Karpas-422 (cell line): ENCODE measurements around the gene GSTO2. TPM values are rescaled to one million over a fixed set of nuclear protein-coding genes. Genes with fewer than 3 reads are reported as not detected.

Experiments used
- DNase-seq: peaks from one replicate; pipeline ENCODE4 v3.0.0-alpha.2; 2015
- H2AFZ ChIP-seq: fragments of 200-600 bp; sonication (generic); 2 replicates; pipeline ENCODE4 v1.6.1; 2014; ENCODE audit warnings: antibody characterized with exemption, low read length, mixed read lengths
- H3K27ac ChIP-seq: fragments of 200-600 bp; sonication (generic); 2 replicates; pipeline ENCODE4 v1.5.1; 2014; ENCODE audit warnings: mild to moderate bottlenecking, low read length, moderate library complexity
- H3K27me3 ChIP-seq: fragments of 200-600 bp; sonication (generic); 2 replicates; pipeline ENCODE4 v1.6.1; 2014; ENCODE audit warnings: low read length, mixed read lengths
- H3K36me3 ChIP-seq: fragments of 200-600 bp; sonication (generic); 2 replicates; pipeline ENCODE4 v1.6.1; 2014; ENCODE audit warnings: low read length, mixed read lengths; ENCODE audit not compliant: insufficient read depth
- H3K4me1 ChIP-seq: fragments of 200-600 bp; sonication (generic); 2 replicates; pipeline ENCODE4 v1.6.1; 2014; ENCODE audit warnings: mild to moderate bottlenecking, low read length, mixed read lengths
- H3K4me2 ChIP-seq: fragments of 200-600 bp; sonication (generic); 2 replicates; pipeline ENCODE4 v1.6.1; 2014; ENCODE audit warnings: low read length, low read depth, mild to moderate bottlenecking; ENCODE audit not compliant: poor library complexity, severe bottlenecking
- H3K4me3 ChIP-seq: fragments of 200-600 bp; sonication (generic); 2 replicates; pipeline ENCODE4 v1.5.1; 2014; ENCODE audit warnings: mild to moderate bottlenecking, antibody characterized with exemption, low read length, mixed read lengths
- H3K79me2 ChIP-seq: fragments of 200-600 bp; sonication (generic); 2 replicates; pipeline ENCODE4 v1.6.1; 2014; ENCODE audit warnings: mild to moderate bottlenecking, low read length, mixed read lengths
- H3K9ac ChIP-seq: fragments of 200-600 bp; sonication (generic); 2 replicates; pipeline ENCODE4 v1.6.0; 2014; ENCODE audit warnings: low read length
- H3K9me2 ChIP-seq: fragments of 200-600 bp; sonication (generic), shearing (Covaris generic); replicated peaks from 2 replicates; pipeline ENCODE4 v1.6.0; 2014; ENCODE audit warnings: mild to moderate bottlenecking, low read length, moderate library complexity; ENCODE audit not compliant: insufficient read depth
- H3K9me3 ChIP-seq: fragments of 300-700, 200-600 bp; sonication (generic); 2 replicates; pipeline ENCODE4 v1.6.1; 2014; ENCODE audit warnings: low read length, mixed read lengths
- H4K20me1 ChIP-seq: fragments of 200-600 bp; sonication (generic); 2 replicates; pipeline ENCODE4 v1.6.1; 2014; ENCODE audit warnings: mild to moderate bottlenecking, antibody characterized with exemption, low read length, low read depth; ENCODE audit not compliant: insufficient read depth
- total RNA-seq: library from RNA; depleted of rRNA; stranded (reverse); fragments of >200 nt; shearing (Covaris generic); gene quantifications from 2 replicates; pipeline ENCODE4 v1.2.3, GENCODE V29; 2014; ENCODE audit warnings: low replicate concordance

The GSTO2 gene
- total RNA-seq, 1 experiment from 2014 or later, result 1.3 TPM

- Histone ChIP-seq H3K27ac (no peak overlapping the region), H4K20me1 (no peaks in the 10 kb centered on the region), H3K9ac (no peak overlapping the region), H2AFZ (no peak overlapping the region), H3K79me2 (no peaks in the 10 kb centered on the region), H3K4me1 (peaks cover 5% of the 10 kb centered on the region), H3K27me3 (no peaks in the 10 kb centered on the region), H3K9me2 (no peaks in the 10 kb centered on the region), H3K36me3 (no peaks in the 10 kb centered on the region), H3K4me2 (no peak overlapping the region), H3K4me3 (no peak overlapping the region), H3K9me3 (no peaks in the 10 kb centered on the region)
- no peak for DNase-seq
Measured at GRCh38 chr10:104279550-104280259, 10.7 kb downstream of the GSTO2 start.

DNA sequence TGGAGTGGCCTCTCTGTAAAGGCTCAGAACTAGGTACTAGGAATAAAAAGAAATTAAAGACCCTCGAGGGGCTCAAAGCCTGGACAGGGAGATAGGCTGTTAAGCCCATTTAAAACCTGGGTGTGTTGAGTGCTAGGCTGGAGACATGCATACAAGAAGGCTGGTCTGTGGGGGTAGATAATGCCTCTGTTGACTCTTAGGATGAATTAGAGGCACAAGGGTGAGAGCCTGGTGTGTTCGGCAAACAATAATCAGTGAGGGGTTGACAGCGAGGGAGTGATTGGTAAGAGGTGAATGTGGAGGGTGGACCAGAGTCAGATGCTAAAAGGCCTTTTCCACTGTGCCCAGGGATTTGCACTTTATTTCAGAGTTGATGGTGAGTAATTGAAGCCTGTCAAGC is 12.7 kb downstream of the GSTO2 start:
- no peak for DNase-seq
- Histone ChIP-seq H3K27ac (no peak overlapping the region), H3K9ac (no peak overlapping the region), H3K4me1 (peaks cover 7% of the 10 kb centered on the region), H3K79me2 (no peaks in the 10 kb centered on the region), H3K4me3 (no peak overlapping the region), H3K36me3 (no peaks in the 10 kb centered on the region), H3K4me2 (no peak overlapping the region), H3K27me3 (no peaks in the 10 kb centered on the region), H3K9me2 (no peaks in the 10 kb centered on the region), H3K9me3 (no peaks in the 10 kb centered on the region), H4K20me1 (no peaks in the 10 kb centered on the region), H2AFZ (no peak overlapping the region)

GRCh38 chr10:104284846-104285245 is 15.9 kb downstream of the GSTO2 start:
- peaks cover 7% of the 10 kb centered on the region for H3K4me1 ChIP-seq
- H4K20me1 ChIP-seq, result no peaks in the 10 kb centered on the region
- no peaks in the 10 kb centered on the region for H3K36me3 ChIP-seq
- no peaks in the 10 kb centered on the region for H3K9me3 ChIP-seq
- H3K4me3 ChIP-seq, result no peak overlapping the region
- H3K79me2 ChIP-seq, result no peaks in the 10 kb centered on the region
- DNase-seq, result no peak
- no peak overlapping the region for H2AFZ ChIP-seq
- H3K27me3 ChIP-seq, result no peaks in the 10 kb centered on the region
- no peaks in the 10 kb centered on the region for H3K9me2 ChIP-seq
- H3K27ac ChIP-seq, result no peak overlapping the region
- H3K9ac ChIP-seq, result no peak overlapping the region
- H3K4me2 ChIP-seq, result no peak overlapping the region

GRCh38 chr10:104286939-104287338 is 18.0 kb downstream of the GSTO2 start:
- Histone ChIP-seq H3K9me3 (no peaks in the 10 kb centered on the region), H3K36me3 (no peaks in the 10 kb centered on the region), H3K27me3 (no peaks in the 10 kb centered on the region), H3K9me2 (no peaks in the 10 kb centered on the region), H3K4me2 (no peak overlapping the region), H3K9ac (no peak overlapping the region), H3K4me3 (no peak overlapping the region), H2AFZ (no peak overlapping the region), H3K27ac (no peak overlapping the region), H4K20me1 (no peaks in the 10 kb centered on the region), H3K4me1 (peaks cover 12% of the 10 kb centered on the region), H3K79me2 (no peaks in the 10 kb centered on the region)
- no peak for DNase-seq

- Histone ChIP-seq H4K20me1 (no peaks in the 10 kb centered on the region), H3K27ac (no peak overlapping the region), H3K27me3 (no peaks in the 10 kb centered on the region), H3K4me1 (peaks cover 13% of the 10 kb centered on the region), H3K4me3 (no peak overlapping the region), H3K79me2 (no peaks in the 10 kb centered on the region), H3K36me3 (no peaks in the 10 kb centered on the region), H3K9me3 (no peaks in the 10 kb centered on the region), H3K9me2 (no peaks in the 10 kb centered on the region), H2AFZ (no peak overlapping the region), H3K9ac (no peak overlapping the region), H3K4me2 (no peak overlapping the region)
- no peak for DNase-seq
Measured at GRCh38 chr10:104288355-104288754, 19.4 kb downstream of the GSTO2 start.

DNA sequence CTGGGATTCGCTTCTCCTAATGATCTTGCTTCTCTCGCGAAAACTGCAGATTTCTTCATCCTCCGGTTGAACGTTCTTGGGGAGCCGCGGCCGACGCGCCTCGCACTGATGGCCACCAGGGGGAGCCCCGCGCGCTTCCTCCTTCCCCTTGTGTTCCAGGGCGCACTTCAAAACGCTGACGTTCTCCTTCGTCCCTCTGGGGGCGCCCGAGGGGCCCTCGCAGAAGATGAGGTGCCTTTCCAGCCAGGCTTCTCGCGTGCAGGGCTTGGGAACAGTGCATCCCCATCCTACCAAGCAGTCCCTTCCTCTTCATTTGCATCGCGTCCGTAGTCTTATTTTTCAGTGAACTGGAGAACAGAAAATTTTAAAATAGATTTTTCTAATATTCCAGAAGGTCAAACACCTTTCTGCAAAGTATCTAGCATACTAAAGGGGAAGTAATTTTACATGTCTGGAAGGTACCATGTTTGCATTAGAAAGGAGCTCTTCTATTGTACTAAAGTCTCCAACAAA is 22.5 kb downstream of the GSTO2 start:
- H3K27me3 ChIP-seq, result no peaks in the 10 kb centered on the region
- no peaks in the 10 kb centered on the region for H3K79me2 ChIP-seq
- H3K9me3 ChIP-seq, result no peaks in the 10 kb centered on the region
- H3K27ac ChIP-seq, result no peak overlapping the region
- peak; percentile 95 for DNase-seq
- H3K4me1 ChIP-seq, result peaks cover 6% of the 10 kb centered on the region
- H3K4me3 ChIP-seq, result no peak overlapping the region
- H3K9ac ChIP-seq, result no peak overlapping the region
- no peak overlapping the region for H2AFZ ChIP-seq
- no peaks in the 10 kb centered on the region for H3K36me3 ChIP-seq
- H4K20me1 ChIP-seq, result no peaks in the 10 kb centered on the region
- peak overlapping the region; percentile 47 for H3K4me2 ChIP-seq
- H3K9me2 ChIP-seq, result no peaks in the 10 kb centered on the region

DNA sequence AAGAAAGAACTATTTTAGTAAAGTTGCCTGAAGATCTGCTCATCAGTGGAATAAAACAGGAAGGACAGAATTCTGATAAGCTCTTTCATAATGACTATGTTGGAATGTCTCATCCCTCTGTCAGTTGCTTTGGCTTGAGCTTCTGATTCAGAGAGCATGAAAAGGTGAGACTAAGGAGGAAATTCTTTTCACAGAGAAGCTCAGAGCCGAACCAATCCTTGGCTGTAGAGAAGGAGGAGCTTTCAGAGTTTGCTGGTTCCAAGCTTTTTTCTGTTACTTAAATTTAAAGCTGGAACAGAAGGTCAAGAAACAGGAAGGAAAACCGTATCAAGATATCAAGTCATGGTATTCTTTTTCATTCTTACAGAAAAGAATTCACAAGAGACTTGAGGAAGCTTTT is 24.0 kb downstream of the GSTO2 start:
- Histone ChIP-seq H3K36me3 (no peaks in the 10 kb centered on the region), H3K9ac (no peak overlapping the region), H3K4me2 (no peak overlapping the region)

DNA sequence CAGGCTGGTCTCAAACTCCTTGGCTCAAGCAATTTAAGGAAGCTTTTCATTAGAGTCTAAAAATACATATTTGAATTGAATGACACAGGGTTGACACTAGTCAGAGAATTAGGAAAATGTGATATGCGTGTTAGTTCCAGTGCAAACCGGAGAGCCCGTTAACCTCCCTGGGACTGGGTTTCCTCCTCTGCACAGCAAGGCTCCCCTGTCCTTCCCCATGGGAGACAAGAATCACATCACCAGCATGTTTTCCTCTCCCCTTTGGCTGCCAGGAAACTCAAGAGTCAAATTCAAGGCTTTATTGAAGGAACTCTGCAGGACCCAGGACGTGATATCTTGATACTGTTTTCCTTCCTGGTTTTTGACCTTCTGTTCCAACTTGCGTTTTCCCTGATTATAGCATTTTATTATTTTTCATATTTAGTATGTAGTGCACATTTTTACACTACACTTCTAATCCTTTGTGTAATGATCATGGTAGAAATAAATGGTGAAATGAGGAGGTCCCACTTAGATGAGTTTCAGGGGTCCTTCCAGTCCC is 24.9 kb downstream of the GSTO2 start:
- H2AFZ ChIP-seq, result no peak overlapping the region
- DNase-seq, result no peak
- no peaks in the 10 kb centered on the region for H3K36me3 ChIP-seq
- H3K79me2 ChIP-seq, result no peaks in the 10 kb centered on the region
- no peaks in the 10 kb centered on the region for H3K9me3 ChIP-seq
- H3K27me3 ChIP-seq, result no peaks in the 10 kb centered on the region
- no peaks in the 10 kb centered on the region for H3K9me2 ChIP-seq
- no peak overlapping the region for H3K9ac ChIP-seq
- H3K4me3 ChIP-seq, result no peak overlapping the region
- H3K27ac ChIP-seq, result no peak overlapping the region
- H3K4me1 ChIP-seq, result peaks cover 9% of the 10 kb centered on the region
- H4K20me1 ChIP-seq, result no peaks in the 10 kb centered on the region
- no peak overlapping the region for H3K4me2 ChIP-seq

More for the DNA sequence above, 24.0 kb downstream of the GSTO2 start:
- H2AFZ ChIP-seq, result no peak overlapping the region
- no peaks in the 10 kb centered on the region for H3K9me2 ChIP-seq
- H3K4me3 ChIP-seq, result no peak overlapping the region
- H3K27ac ChIP-seq, result no peak overlapping the region
- H4K20me1 ChIP-seq, result no peaks in the 10 kb centered on the region
- no peaks in the 10 kb centered on the region for H3K79me2 ChIP-seq
- peaks cover 8% of the 10 kb centered on the region for H3K4me1 ChIP-seq
- no peaks in the 10 kb centered on the region for H3K27me3 ChIP-seq
- no peaks in the 10 kb centered on the region for H3K9me3 ChIP-seq
- DNase-seq, result no peak
